H9 (cell line): ENCODE results near the gene PLXNA1. TPM values are rescaled to one million over a fixed set of nuclear protein-coding genes. Genes with fewer than 3 reads are reported as not detected.

Experiments used
- DNase-seq: peaks from one replicate; pipeline ENCODE4 v3.0.0-alpha.2; 2017
- H2AFZ ChIP-seq: one replicate; pipeline ENCODE4 v1.6.1; 2013; ENCODE audit warnings: mild to moderate bottlenecking, low read length, control low read depth, moderate library complexity
- H2AK5ac ChIP-seq: 2 replicates; pipeline ENCODE4 v1.6.1; 2013; ENCODE audit warnings: low read length, control low read depth, mixed read lengths; ENCODE audit not compliant: insufficient read length
- H2BK120ac ChIP-seq: one replicate; pipeline ENCODE4 v1.6.1; 2013; ENCODE audit warnings: low read depth, mild to moderate bottlenecking, low read length, control low read depth, inconsistent platforms; ENCODE audit not compliant: poor library complexity, severe bottlenecking
- H2BK12ac ChIP-seq: 2 replicates; pipeline ENCODE4 v1.6.1; 2013; ENCODE audit warnings: low read length, control low read depth, mixed read lengths, low read depth; ENCODE audit not compliant: insufficient read length
- H2BK15ac ChIP-seq: 2 replicates; pipeline ENCODE4 v1.6.1; 2013; ENCODE audit warnings: low read depth, low read length, control low read depth
- H2BK20ac ChIP-seq: one replicate; pipeline ENCODE4 v1.6.1; 2013; ENCODE audit warnings: low read depth, mild to moderate bottlenecking, low read length, control low read depth, inconsistent platforms; ENCODE audit not compliant: poor library complexity, severe bottlenecking
- H2BK5ac ChIP-seq: 2 replicates; pipeline ENCODE4 v1.6.1; 2013; ENCODE audit warnings: low read length, control low read depth, mixed read lengths; ENCODE audit not compliant: insufficient read length
- H3K14ac ChIP-seq: 2 replicates; pipeline ENCODE4 v1.6.1; 2013; ENCODE audit warnings: low read length, control low read depth; ENCODE audit not compliant: insufficient read depth
- H3K18ac ChIP-seq: 2 replicates; pipeline ENCODE4 v1.6.1; 2013; ENCODE audit warnings: low read depth, mild to moderate bottlenecking, mixed read lengths, low read length, control low read depth; ENCODE audit not compliant: insufficient read length
- H3K23ac ChIP-seq: 2 replicates; pipeline ENCODE4 v1.6.1; 2013; ENCODE audit warnings: low read length, control low read depth, mixed read lengths, low read depth; ENCODE audit not compliant: insufficient read length
- H3K23me2 ChIP-seq: 2 replicates; pipeline ENCODE4 v1.6.1; 2013; ENCODE audit warnings: low read depth, mild to moderate bottlenecking, mixed read lengths, low read length, control low read depth; ENCODE audit not compliant: insufficient read length, poor library complexity, severe bottlenecking
- H3K27ac ChIP-seq: 2 replicates; pipeline ENCODE4 v1.5.1; 2013; ENCODE audit warnings: low read length, control low read depth, mixed read lengths, low read depth; ENCODE audit not compliant: insufficient read length
- H3K27me3 ChIP-seq: 2 replicates; pipeline ENCODE4 v1.6.1; 2013; ENCODE audit warnings: low read length, control low read depth, inconsistent platforms; ENCODE audit not compliant: insufficient read depth
- H3K4ac ChIP-seq: 2 replicates; pipeline ENCODE4 v1.6.1; 2013; ENCODE audit warnings: low read depth, mild to moderate bottlenecking, control low read depth, inconsistent platforms, low read length, moderate library complexity
- H3K4me1 ChIP-seq: 2 replicates; pipeline ENCODE4 v1.6.1; 2013; ENCODE audit warnings: low read length, control low read depth, inconsistent platforms; ENCODE audit not compliant: insufficient read depth
- H3K4me2 ChIP-seq: 2 replicates; pipeline ENCODE4 v1.6.1; 2013; ENCODE audit warnings: low read length, control low read depth, mixed read lengths; ENCODE audit not compliant: insufficient read length, insufficient read depth
- H3K56ac ChIP-seq: 2 replicates; pipeline ENCODE4 v1.6.1; 2013; ENCODE audit warnings: low read depth, mild to moderate bottlenecking, mixed read lengths, low read length, control low read depth; ENCODE audit not compliant: insufficient read length
- H3K79me1 ChIP-seq: 2 replicates; pipeline ENCODE4 v1.6.1; 2013; ENCODE audit warnings: low read depth, mild to moderate bottlenecking, moderate library complexity, low read length, control low read depth, inconsistent platforms; ENCODE audit not compliant: insufficient read depth, poor library complexity, severe bottlenecking
- H3K79me2 ChIP-seq: 2 replicates; pipeline ENCODE4 v1.6.1; 2013; ENCODE audit warnings: low read length, control low read depth, inconsistent platforms; ENCODE audit not compliant: insufficient read depth
- H3K9ac ChIP-seq: 2 replicates; pipeline ENCODE4 v1.6.1; 2013; ENCODE audit warnings: low read length, control low read depth, mixed read lengths; ENCODE audit not compliant: insufficient read length; ENCODE audit errors: extremely low read depth
- H3K9me3 ChIP-seq: one replicate; pipeline ENCODE4 v1.6.1; 2013; ENCODE audit warnings: low read depth, low read length, inconsistent platforms; ENCODE audit not compliant: control insufficient read depth
- H3T11ph ChIP-seq: one replicate; pipeline ENCODE4 v1.6.1; 2013; ENCODE audit warnings: mild to moderate bottlenecking, low read length, control low read depth, inconsistent platforms
- H4K20me1 ChIP-seq: one replicate; pipeline ENCODE4 v1.6.1; 2013; ENCODE audit not compliant: control insufficient read depth, insufficient read length, insufficient read depth
- H4K5ac ChIP-seq: 2 replicates; pipeline ENCODE4 v1.6.1; 2013; ENCODE audit warnings: low read depth, mild to moderate bottlenecking, mixed read lengths, low read length, control low read depth; ENCODE audit not compliant: insufficient read length
- H4K8ac ChIP-seq: replicated peaks from 2 replicates; pipeline ENCODE4 v1.6.1; 2013; ENCODE audit warnings: low read length, control low read depth, mixed read lengths, low read depth; ENCODE audit not compliant: insufficient read length
- H4K91ac ChIP-seq: 2 replicates; pipeline ENCODE4 v1.6.1; 2013; ENCODE audit warnings: low read depth, mild to moderate bottlenecking, moderate library complexity, mixed read lengths, low read length, control low read depth; ENCODE audit not compliant: insufficient read length
- H3K27ac Mint-ChIP-seq, 3 experiments: 2 replicates in 2 of 3; 3 replicates in 1 of 3; pipeline ENCODE4 v1.8.0; 2020 to 2021; ENCODE audit warnings: mixed read lengths in 3 of 3, mild to moderate bottlenecking in 1 of 3, moderate library complexity in 1 of 3
- H3K27me3 Mint-ChIP-seq: 2 replicates; pipeline ENCODE4 v1.8.0; 2021; ENCODE audit warnings: low read depth, mild to moderate bottlenecking, moderate library complexity, mixed read lengths
- H3K36me3 Mint-ChIP-seq, 3 experiments: 2 replicates in 2 of 3; 3 replicates in 1 of 3; pipeline ENCODE4 v1.8.0; 2020 to 2021; ENCODE audit warnings: low read depth in 3 of 3, mixed read lengths in 3 of 3; ENCODE audit not compliant: insufficient read depth in 1 of 3
- H3K4me1 Mint-ChIP-seq, 2 experiments: 2 replicates each; pipeline ENCODE4 v1.8.0; 2020; ENCODE audit warnings: mixed read lengths in 2 of 2
- H3K4me3 Mint-ChIP-seq, 2 experiments: 2 replicates in 1 of 2; 3 replicates in 1 of 2; pipeline ENCODE4 v1.8.0; 2020 to 2021; ENCODE audit warnings: mild to moderate bottlenecking in 2 of 2, mixed read lengths in 2 of 2, moderate library complexity in 1 of 2
- H3K9me3 Mint-ChIP-seq, 2 experiments: 2 replicates in 1 of 2; 3 replicates in 1 of 2; pipeline ENCODE4 v1.8.0; 2020; ENCODE audit warnings: mild to moderate bottlenecking in 2 of 2, mixed read lengths in 2 of 2, moderate library complexity in 1 of 2
- CTCF ChIP-seq: fragments of 200-600 bp; sonication (generic); conservative IDR thresholded peaks from 3 replicates; pipeline ENCODE4 v1.8.0; 2021; ENCODE audit warnings: antibody characterized with exemption, mild to moderate bottlenecking
- WGBS: extraction: QIAGEN DNeasy Blood & Tissue Kit; methylation state at CpG from one replicate; pipeline ENCODE4 v1.1.7; 2013; ENCODE audit warnings: missing lambda C conversion rate, low lambda C conversion rate, mixed read lengths; ENCODE audit not compliant: insufficient read length; ENCODE audit errors: extremely low coverage; 5-methylcytosine and 5-hydroxymethylcytosine counted together
- total RNA-seq: library from RNA; stranded (reverse); gene quantifications from 2 replicates; pipeline ENCODE4 v1.2.1, GENCODE V29; 2021

Gene PLXNA1
- total RNA-seq, 1 experiment from 2014 or later: 42.1 TPM

DNA sequence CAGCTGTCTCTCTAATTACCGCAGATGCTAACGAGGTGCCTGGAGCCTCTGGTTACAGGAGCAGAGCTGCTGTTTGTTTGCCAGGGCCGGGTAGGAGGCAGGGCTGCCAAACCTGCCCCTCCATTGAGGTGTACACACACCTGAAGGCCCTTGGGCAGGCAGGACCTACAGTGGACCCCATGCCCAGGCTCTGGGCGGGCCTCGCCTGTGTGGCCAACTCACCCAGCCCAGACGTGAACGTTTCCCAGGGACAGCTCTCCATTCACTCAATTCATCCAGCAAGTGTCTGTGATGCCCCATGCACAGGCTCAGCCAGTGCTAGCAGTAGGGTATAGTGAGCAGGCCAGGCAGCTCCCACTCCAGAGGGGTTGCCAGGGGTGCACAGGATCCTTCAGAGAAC, 43.7 kb downstream of the PLXNA1 start:
- Histone ChIP-seq H2AFZ (no peak overlapping the region), H2BK5ac (no peak overlapping the region), H4K5ac (no peak overlapping the region), H3K23me2 (no peaks in the 10 kb centered on the region), H3K27me3 (no peaks in the 10 kb centered on the region), H3K79me2 (no peaks in the 10 kb centered on the region), H3K4me1 (no peaks in the 10 kb centered on the region), H2BK20ac (no peak overlapping the region), H4K8ac (no peak overlapping the region), H3K56ac (no peak overlapping the region), H3K9ac (no peak overlapping the region), H3K27ac (no peak overlapping the region), H2AK5ac (no peak overlapping the region), H4K20me1 (no peaks in the 10 kb centered on the region), H3K14ac (no peak overlapping the region), H3K79me1 (no peaks in the 10 kb centered on the region), H3K18ac (no peak overlapping the region), H3K9me3 (no peaks in the 10 kb centered on the region), H2BK15ac (no peak overlapping the region), H2BK12ac (no peak overlapping the region), H3T11ph (no peak overlapping the region), H2BK120ac (no peak overlapping the region), H4K91ac (no peak overlapping the region), H3K23ac (no peak overlapping the region), H3K4me2 (no peak overlapping the region), H3K4ac (no peak overlapping the region)
- WGBS: no CpG with 5 or more reads among the region's 7 CpGs
- H3K9me3 Mint-ChIP-seq: no peaks in the 10 kb centered on the region
- DNase-seq: no peak
- no peaks in the 10 kb centered on the region for H3K27me3 Mint-ChIP-seq
- H3K4me1 Mint-ChIP-seq: no peaks in the 10 kb centered on the region
- TF ChIP-seq CTCF: no peak
- peaks cover 12 to 47% (median 41%) of the 10 kb centered on the region in 3 experiments; a peak in 6 of 7 replicates for H3K36me3 Mint-ChIP-seq
- H3K27ac Mint-ChIP-seq: peak overlapping the region in 2 of 3 experiments; percentile 52 to 68; a peak in 3 of 7 replicates
- no peak overlapping the region for H3K4me3 Mint-ChIP-seq
